DMS79 (cell line): ENCODE results near the gene MST1R.

Experiments
- DNase-seq: peaks from one replicate; lab custom pipeline; 2025; lab: John Stamatoyannopoulos, UW

MST1R gene

GRCh38 chr3:49877716-49878115, 26.0 kb downstream of the MST1R start:
- DNase-seq = no peak

- no peak for DNase-seq
These were observed 27.1 kb downstream of the MST1R start for GRCh38 chr3:49876567-49876966.

GRCh38 chr3:49873623-49874022, 30.1 kb downstream of the MST1R start:
- no peak for DNase-seq

- no peak for DNase-seq
These were observed 30.8 kb downstream of the MST1R start for GRCh38 chr3:49872801-49873281.

DNA sequence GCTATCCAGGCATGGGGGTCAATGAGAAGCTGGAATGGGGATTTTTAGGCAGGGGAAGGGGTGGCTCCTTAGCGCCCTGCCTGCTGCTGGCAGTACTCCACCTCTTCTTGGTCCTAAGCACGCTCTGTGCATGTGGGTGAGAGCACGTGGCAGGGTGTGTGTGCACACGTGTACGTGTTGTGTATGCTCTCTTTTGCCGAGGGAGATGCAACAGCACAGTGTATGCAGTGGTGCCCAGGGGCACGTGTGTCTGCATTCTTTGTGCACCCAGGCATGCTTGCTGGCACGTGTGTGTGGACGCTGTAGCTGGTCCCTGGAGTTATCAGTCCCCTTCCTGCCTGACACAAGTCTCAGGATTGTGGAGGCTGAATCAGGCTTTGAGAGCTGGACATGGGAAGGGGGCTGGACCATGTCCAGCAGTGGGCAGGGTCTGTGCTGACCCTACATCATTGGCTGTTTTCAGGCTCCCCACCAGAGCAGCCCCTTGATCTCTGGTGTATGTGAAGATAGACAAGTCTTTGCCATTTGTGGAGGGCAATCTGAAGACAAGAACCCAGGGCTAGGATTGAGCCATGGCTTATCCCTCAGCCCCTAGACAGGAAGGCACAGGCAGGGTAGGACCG, 32.0 kb downstream of the MST1R start:
- DNase-seq = no peak

GRCh38 chr3:49869525-49870126, 34.0 kb downstream of the MST1R start, which contains the start of gene CAMKV:
Gene CAMKV (minus strand): TSS chr3:49869906. CDS start chr3:49862388, 7,518 bp downstream.
- DNase-seq = no peak

- no peak for DNase-seq
These were observed 34.7 kb downstream of the MST1R start for GRCh38 chr3:49868862-49869466.

DNA sequence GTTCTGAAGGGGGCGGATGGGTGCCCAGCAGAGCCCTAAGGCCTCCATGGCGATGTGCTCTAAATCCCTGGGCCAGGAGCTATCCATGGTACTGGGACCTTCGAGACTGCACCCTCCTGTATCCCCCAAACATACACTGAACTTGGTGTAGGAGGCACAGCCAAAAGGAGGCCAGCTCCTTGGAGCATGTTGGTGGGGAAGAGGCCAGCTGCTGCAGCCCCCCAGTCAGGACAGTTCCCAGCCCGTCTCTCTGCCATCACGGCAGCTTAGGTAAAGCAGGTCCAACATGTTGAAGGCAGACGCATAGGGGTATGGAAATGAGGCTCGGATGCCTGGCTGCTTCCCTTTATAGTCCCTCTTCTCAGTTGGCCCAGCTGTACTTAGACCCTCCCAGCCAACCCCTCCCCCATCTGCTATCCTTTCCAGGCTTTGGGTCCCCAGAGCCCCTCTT, 35.8 kb downstream of the MST1R start:
- no peak for DNase-seq

DNA sequence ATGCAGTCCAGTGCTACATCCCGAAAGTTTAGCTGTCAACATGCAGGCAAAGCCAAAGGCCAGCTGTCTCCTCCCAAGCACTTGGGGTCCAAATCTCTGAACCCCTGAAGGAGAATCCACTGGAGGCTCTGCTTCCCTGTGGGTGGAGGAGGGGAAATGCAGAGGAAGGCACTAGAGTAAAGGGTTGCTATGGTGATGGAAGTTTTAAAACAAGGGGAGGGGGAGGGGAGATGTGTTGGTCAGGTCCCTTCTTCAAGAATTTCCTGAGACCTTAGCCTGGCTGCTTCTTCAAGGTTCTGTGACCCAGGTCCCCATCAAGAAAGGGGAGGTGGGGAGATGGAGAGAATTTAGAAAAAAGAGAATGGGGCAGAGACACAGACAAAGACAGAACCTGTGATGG, 36.3 kb downstream of the MST1R start:
- DNase-seq = no peak

- DNase-seq = no peak
These were observed 38.4 kb downstream of the MST1R start for GRCh38 chr3:49865198-49865784.

DNA sequence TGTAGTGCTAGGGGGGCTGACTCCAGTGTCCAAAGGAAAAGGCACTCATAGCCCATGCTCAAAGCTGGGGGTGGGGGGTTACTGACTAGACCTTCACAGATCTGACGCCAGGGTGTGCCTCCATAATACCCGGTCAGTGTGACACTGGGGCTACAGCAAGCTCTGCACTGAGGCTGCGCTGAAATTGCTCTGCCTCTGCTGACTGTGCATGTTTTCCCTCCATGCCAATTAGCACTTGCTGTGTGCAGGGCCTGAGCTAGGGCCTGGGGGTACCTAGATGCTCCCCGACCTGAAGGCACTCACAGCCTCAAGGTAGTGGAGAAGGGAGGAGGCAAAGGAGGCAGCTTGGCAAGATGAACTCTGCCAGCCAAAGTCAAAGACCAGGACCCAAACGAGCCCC, 39.2 kb downstream of the MST1R start:
- no peak for DNase-seq

DNA sequence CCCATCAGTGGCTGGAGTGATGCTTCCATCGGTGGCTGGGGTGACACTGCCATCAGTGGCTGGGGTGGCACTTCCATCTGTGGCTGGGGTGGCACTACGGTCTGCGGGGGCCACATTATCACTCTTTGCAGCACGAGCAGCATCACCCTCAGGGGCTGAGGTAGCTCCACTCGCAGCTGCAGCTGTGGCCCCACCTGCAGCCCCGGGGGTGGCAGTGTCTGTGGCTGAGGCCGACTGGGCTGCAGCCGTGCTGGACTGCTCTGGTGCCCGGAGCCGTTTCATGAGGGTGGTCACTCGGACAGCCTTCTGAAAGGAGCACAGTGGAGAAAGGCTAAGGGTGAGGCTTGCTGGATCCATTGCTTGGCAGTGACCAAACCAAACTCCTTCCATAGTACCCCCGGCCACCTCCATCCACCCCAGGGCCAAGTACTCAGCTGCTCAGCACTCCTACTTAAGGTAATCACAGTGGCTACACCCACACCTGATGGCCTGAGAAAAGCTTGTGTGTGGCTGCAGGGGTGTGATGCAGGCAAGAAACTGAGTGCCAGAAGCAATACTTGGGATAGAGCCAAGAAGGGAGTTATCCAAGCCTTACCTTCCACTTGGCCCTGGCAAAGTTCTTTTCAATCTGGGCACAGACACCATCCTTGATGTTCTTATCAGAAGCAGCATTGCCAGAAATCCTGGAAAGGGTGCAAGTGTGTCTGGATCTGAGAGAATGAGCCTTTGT, 43.9 kb downstream of the MST1R start:
- peak; percentile 38 for DNase-seq

DNA sequence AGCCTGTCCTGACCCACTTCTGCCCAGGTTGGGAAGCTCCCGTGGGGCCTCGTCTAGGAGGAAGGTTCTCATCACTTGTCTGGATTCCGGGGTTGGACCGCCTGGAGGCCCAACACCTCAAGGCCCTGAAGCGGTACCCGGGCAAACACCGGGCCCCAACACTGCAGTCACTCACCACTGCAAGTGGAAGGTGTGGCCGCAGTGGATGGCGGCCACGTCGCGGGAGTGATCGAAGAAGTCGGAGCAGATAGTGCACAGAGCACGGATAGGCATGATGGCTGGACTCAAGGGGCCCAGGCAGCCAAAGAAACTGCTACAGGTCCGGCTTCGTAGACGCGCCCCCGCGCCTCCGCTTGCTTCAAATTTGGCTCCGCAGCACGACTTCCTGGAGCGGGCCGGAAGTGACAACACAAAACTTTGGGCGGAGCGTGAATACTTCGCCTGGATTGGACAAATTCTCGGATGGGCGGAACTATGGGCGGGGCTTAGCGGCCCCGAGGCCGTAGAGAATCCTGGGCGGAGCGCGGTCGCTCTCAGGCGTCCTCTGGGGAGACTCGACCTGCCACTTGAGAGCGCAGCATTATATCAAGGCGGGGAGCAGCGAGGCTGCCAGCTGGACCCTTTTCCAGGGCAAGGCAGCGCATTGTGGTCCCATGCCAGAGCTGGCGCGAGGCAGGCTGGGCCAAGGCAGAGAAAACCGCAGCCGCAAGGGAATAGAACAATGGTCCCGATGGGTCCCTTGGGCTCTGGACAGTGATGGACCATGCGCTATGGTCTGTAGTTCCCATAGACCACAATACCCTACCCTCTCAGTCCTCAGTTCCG, 47.3 kb downstream of the MST1R start, which contains the start of gene TRAIP:
Gene TRAIP (minus strand): TSS at position 384 of the 825 bp plus-strand sequence. CDS start 111 bp downstream, at position 273.
- peak; percentile 78 for DNase-seq

DNA sequence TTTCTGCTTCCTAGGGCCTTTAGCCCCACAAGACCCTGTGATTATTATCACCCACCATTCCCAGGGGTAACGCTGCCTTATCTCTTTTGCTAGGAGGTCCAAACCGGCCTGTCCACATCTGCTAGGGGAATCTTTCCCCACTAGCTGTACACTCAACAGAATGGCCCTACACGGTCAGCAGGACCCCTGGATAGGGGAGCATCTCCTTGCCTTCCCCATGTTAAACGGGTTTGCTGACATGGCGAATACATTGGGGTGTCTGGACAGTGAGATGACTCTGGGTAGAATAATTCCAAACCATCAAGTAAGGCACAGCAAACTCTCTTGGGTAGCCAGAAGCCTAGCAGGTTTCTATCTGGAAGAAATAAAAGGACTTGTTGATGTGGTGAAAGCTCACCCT, 48.0 kb downstream of the MST1R start:
- DNase-seq = no peak

DNA sequence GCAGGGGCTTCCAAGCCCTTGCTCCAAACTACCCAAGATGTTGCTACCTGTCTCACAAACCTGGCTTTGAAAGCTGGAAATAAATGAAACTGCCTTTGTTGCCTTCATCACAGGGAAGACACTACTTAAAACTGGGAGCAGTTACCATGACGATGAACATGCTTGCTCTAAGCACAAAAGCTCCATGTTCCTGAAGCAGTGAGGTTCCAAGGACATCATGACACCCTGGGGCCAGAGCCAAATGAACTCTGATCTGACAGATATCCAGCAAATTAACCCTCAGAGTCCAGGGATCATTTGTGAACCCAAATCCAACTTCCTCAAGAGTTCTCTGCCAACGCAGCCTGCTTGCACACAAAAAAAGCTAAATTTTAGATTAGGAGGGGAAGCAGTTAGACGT, 58.0 kb downstream of the MST1R start:
- DNase-seq = no peak

GRCh38 chr3:49844464-49845183, 59.0 kb downstream of the MST1R start:
- DNase-seq = no peak

- no peak for DNase-seq
These were observed 60.7 kb downstream of the MST1R start for GRCh38 chr3:49842843-49843517.

- DNase-seq = no peak
These were observed 61.9 kb downstream of the MST1R start for GRCh38 chr3:49841806-49842205.

- DNase-seq = no peak
These were observed 62.5 kb downstream of the MST1R start for GRCh38 chr3:49841126-49841696.

GRCh38 chr3:49840388-49840787, 63.3 kb downstream of the MST1R start:
- DNase-seq = no peak
